K562 (cell line): ENCODE data around the gene THOC1.

Experiments used
- CXXC5 ChIP-seq: fragments of 250-450 bp; sonication (Bioruptor Pico); IDR thresholded peaks from 2 replicates; pipeline ENCODE4 v1.8.0; 2022; ENCODE audit warnings: inconsistent platforms, mild to moderate bottlenecking, moderate library complexity
- HNRNPK ChIP-seq: fragments of 200-400 bp; formaldehyde crosslinking; IDR thresholded peaks from one replicate; pipeline ENCODE4 v1.6.1; 2018; ENCODE audit warnings: mild to moderate bottlenecking, low read depth, low read length; ENCODE audit not compliant: poor library complexity, severe bottlenecking
- MAFK ChIP-seq: IDR thresholded peaks from 2 replicates; pipeline ENCODE4 v1.6.1; 2011; ENCODE audit warnings: low read length, improper control_type of control experiment
- ZNF224 ChIP-seq: sonication (generic); formaldehyde crosslinking; IDR thresholded peaks from 2 replicates; pipeline ENCODE4 v1.8.0; 2022; ENCODE audit warnings: mild to moderate bottlenecking, missing genetic modification reagents
- TF ChIP-seq, protein P1 (sequence below), 2 experiments: fragments of 450-650 bp in 1 of 2; sonication (generic) in 1 of 2; formaldehyde crosslinking in 1 of 2; IDR thresholded peaks in 1 of 2; conservative IDR thresholded peaks in 1 of 2; 2 replicates each; pipeline versions ENCODE4 v1.6.1 to v1.8.1; 2016 to 2023; ENCODE audit warnings: mild to moderate bottlenecking in 2 of 2, moderate library complexity in 2 of 2, inconsistent platforms in 1 of 2, missing genetic modification reagents in 1 of 2

DNA sequence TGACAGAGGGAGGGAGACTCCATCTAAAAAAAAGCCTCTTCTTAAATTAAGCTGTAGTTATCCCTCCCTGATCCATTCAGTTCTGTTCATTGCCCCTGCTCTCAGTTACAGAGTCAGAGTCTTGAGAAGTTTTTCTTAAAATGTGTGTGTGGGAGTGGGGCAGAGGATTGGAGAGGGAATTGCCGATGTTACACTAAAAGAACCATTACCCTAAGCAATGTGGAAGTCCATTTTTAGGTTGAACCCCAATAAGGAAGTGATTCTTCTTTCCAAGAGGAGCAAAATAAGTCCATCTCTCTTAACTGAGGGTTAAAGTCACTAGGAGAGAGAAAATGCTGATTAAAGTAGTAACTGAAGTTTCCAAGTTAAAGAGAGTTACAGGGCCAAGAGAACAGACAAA lies 21.2 kb upstream of the THOC1 start:
- TF ChIP-seq MAFK: no peak
- TF ChIP-seq CXXC5 (CRISPR knock-in tag): no peak
- TF ChIP-seq HNRNPK: no peak
- no peak for TF ChIP-seq ZNF224
- TF ChIP-seq, protein P1, sequence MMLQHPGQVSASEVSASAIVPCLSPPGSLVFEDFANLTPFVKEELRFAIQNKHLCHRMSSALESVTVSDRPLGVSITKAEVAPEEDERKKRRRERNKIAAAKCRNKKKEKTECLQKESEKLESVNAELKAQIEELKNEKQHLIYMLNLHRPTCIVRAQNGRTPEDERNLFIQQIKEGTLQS (IDR thresholded peaks at IDR 0.05): no peak
- TF ChIP-seq, protein P1 (CRISPR knock-in tag; conservative IDR thresholded peaks at IDR 0.05): no peak
